Thyroid gland (tissue), 4 donors: Measurements from ENCODE around the gene HOMER2.

ENCODE experiments used
- POLR2A ChIP-seq, 2 donors: fragments of 450-650 bp; IDR thresholded peaks; one replicate each; pipeline ENCODE4 v1.6.1; 2017; ENCODE audit warnings: antibody characterized with exemption in 2 of 2, mild to moderate bottlenecking in 2 of 2, moderate library complexity in 1 of 2
- TF ChIP-seq, protein P1 (sequence below), 6 experiments: fragments of 200-600 bp in 3 of 6; fragments of 450-650 bp in 3 of 6; sonication (generic) in 3 of 6; IDR thresholded peaks; one replicate each; pipeline ENCODE4 v1.5.1; 2016 to 2019; ENCODE audit warnings: antibody characterized with exemption in 6 of 6, mild to moderate bottlenecking in 2 of 6, inconsistent platforms in 1 of 6, moderate library complexity in 1 of 6

GRCh38 chr15:82921939-82922338 is 30.6 kb downstream of the HOMER2 start:
- TF ChIP-seq, protein P1, sequence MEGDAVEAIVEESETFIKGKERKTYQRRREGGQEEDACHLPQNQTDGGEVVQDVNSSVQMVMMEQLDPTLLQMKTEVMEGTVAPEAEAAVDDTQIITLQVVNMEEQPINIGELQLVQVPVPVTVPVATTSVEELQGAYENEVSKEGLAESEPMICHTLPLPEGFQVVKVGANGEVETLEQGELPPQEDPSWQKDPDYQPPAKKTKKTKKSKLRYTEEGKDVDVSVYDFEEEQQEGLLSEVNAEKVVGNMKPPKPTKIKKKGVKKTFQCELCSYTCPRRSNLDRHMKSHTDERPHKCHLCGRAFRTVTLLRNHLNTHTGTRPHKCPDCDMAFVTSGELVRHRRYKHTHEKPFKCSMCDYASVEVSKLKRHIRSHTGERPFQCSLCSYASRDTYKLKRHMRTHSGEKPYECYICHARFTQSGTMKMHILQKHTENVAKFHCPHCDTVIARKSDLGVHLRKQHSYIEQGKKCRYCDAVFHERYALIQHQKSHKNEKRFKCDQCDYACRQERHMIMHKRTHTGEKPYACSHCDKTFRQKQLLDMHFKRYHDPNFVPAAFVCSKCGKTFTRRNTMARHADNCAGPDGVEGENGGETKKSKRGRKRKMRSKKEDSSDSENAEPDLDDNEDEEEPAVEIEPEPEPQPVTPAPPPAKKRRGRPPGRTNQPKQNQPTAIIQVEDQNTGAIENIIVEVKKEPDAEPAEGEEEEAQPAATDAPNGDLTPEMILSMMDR (IDR thresholded peaks at IDR 0.05) = no peak
- no peak for TF ChIP-seq POLR2A (IDR thresholded peaks at IDR 0.05)
